Measurements from ENCODE around the gene SH3PXD2B. TPM values are rescaled to one million over a fixed set of nuclear protein-coding genes. Genes with fewer than 3 reads are reported as not detected.

Gene SH3PXD2B
- under 1 TPM; 0.21 to 0.23 TPM for total RNA-seq

DNA sequence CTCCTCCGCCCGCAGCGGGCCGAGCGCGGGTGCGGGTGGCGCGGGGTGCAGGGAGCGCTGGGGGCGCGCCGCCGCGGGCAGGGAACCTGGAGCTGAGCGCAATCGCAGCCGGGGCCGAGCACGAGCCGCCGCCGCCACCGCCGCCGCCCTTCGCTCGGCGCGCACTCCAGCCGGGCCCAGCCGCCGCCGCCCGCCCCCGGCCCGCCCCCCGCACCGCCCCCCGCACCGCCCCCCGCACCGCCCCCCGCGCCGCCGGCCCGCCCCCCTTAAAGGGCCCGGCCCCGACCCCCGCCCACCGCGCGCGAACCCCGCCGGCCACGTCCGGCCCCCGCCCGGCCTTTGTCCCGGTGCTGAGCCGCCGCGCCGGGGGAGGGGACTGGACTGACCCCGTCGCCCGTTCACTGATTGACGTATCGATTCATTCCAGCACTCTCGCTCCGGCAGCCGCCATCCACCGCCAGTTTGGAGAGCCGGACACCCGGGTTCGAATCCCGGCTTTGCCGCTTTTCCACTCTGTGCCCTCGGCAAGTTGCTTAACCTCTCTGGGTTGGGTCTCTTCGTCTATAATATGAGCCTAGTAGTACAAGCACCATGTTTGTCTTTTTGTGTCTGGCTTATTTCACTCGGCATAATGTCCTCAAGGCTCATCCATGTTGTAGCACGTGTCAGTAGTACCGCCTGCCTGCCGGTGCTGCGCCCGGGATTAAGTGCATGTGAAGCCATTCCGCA, at the start of gene SH3PXD2B:
TSS of gene SH3PXD2B (minus strand) at position 168 of the 729 bp plus-strand sequence. CDS start 173 bp downstream, outside the sequence.
- peak; percentile 77 for ATAC-seq
- peak; percentile 44 for DNase-seq
- Mint-ChIP-seq H3K36me3 (ENCODE audit: low read depth) (no peaks in the 10 kb centered on the region), H3K27me3 (ENCODE audit: low read depth) (peaks cover 40% of the 10 kb centered on the region), H3K4me1 (ENCODE audit: low read depth) (peaks cover 8% of the 10 kb centered on the region), H3K27ac (no peak within 1 kb of the TSS), H3K9me3 (ENCODE audit: insufficient read depth) (no peaks in the 10 kb centered on the region), H3K4me3 (peak within 1 kb of the TSS; percentile 68)
- ChIA-PET CTCF (interaction anchor here (0.6 kb wide), 1 partner anchor 152 kb away, joined by 3 read pairs; no protein-coding TSS in a partner anchor), POLR2A (no interaction called here)

DNA sequence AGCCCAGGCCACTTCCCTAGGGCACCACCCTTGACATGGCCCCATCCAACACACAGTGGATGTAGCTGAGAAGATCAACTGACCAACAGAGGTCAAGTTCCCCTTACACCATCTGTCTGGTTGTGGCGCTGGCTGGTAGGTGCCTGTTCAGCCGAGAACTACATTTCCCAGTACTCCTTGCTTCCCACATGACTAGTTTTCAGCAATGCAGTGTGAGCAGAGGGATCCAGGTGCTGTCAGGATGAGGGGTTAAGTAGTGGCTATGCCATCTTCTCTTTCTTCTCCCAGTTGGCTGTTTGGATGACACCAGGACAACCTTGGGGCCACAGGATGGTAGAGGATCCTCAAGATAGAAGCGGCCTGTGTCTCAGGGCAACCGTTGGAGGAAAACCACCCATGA, 48.6 kb upstream of the SH3PXD2B start:
- no peaks in the 10 kb centered on the region for H3K36me3 Mint-ChIP-seq (ENCODE audit: low read depth)
- DNase-seq = peak; percentile 17
- CTCF ChIA-PET = no interaction called here
- no peak for ATAC-seq
- H3K4me1 Mint-ChIP-seq (ENCODE audit: low read depth) = no peaks in the 10 kb centered on the region
- no peak overlapping the region for H3K4me3 Mint-ChIP-seq
- no peaks in the 10 kb centered on the region for H3K27me3 Mint-ChIP-seq (ENCODE audit: low read depth)
- H3K9me3 Mint-ChIP-seq (ENCODE audit: insufficient read depth) = no peaks in the 10 kb centered on the region
- POLR2A ChIA-PET = no interaction called here
- no peak overlapping the region for H3K27ac Mint-ChIP-seq

DNA sequence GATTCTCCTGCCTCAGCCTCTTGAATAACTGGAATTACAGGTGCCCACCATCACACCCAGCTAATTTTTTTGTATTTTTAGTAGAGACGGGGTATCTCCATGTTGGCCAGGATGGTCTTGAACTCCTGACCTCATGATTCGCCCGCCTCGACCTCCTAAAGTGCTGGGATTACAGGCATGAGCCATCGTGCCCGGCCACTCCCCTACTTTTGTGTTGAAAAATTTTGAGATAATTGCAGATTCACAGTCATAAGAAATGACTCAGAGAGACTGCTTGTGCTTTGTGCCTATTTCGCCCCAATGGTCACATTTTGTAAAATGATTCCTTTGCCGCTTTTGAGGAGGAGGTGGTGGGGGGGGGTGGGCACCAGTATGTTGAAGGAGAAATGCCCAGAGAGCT, 48.1 kb upstream of the SH3PXD2B start:
- Mint-ChIP-seq H3K36me3 (ENCODE audit: low read depth) (no peaks in the 10 kb centered on the region), H3K4me3 (no peak overlapping the region), H3K27ac (no peak overlapping the region), H3K4me1 (ENCODE audit: low read depth) (no peaks in the 10 kb centered on the region), H3K9me3 (ENCODE audit: insufficient read depth) (no peaks in the 10 kb centered on the region), H3K27me3 (ENCODE audit: low read depth) (no peaks in the 10 kb centered on the region)
- DNase-seq (no peak), ATAC-seq (no peak)
- ChIA-PET CTCF (no interaction called here), POLR2A (no interaction called here)

DNA sequence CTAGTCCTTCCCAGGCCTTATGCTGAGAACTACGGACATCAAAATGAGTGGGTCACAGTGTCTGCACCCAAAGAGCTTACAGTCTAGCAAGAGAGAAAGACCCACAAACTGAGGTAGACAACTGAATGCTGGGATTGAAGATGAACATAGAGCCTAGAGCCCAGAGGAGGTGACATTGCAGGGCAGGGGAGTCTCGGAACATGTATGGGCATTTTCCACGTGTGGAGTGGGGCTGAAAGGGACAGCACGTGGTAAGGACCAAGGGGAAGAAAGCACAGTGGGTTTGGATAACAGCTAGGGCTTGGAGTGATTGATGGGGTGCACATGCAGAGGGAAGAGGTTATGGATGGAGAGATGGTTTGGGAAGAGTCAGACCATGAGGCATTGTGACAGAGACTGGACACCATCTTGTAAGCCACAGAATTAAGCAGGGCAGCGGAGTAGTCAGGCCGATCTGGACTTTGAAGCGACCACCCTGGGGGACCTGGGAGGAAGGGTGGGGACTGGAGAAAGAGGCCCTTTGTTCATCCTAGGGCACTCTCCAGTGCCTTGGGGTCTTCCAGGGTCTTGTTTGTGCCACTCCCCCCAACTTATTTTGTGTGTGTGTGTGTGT, 47.5 kb upstream of the SH3PXD2B start:
- H3K27ac Mint-ChIP-seq = no peak overlapping the region
- no peaks in the 10 kb centered on the region for H3K4me1 Mint-ChIP-seq (ENCODE audit: low read depth)
- ChIA-PET POLR2A (no interaction called here), CTCF (no interaction called here)
- no peaks in the 10 kb centered on the region for H3K9me3 Mint-ChIP-seq (ENCODE audit: insufficient read depth)
- ATAC-seq (no peak), DNase-seq (peak; percentile 9)
- no peak overlapping the region for H3K4me3 Mint-ChIP-seq
- no peaks in the 10 kb centered on the region for H3K36me3 Mint-ChIP-seq (ENCODE audit: low read depth)
- H3K27me3 Mint-ChIP-seq (ENCODE audit: low read depth) = no peaks in the 10 kb centered on the region

DNA sequence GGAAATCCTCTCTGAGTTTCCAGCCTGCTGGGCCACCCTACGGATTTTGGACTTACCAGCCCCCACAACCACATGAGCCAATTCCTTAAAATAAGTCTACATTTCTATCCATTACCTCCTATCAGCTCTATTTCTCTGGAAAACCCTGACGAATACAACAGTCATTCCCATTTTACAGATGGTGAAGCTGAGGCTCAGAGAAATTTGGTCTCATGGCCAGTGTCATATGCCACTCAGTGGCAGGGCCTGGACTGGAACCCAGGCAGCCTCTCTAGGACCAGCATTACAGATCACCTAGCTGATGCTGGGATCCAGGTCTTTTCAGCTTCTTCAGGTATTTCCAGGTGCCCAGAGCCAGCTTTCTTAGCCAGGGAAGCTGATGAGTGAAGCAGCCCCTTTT, 45.0 kb upstream of the SH3PXD2B start:
- DNase-seq (no peak), ATAC-seq (no peak)
- H3K27me3 Mint-ChIP-seq (ENCODE audit: low read depth) = no peaks in the 10 kb centered on the region
- no peak overlapping the region for H3K4me3 Mint-ChIP-seq
- ChIA-PET POLR2A (no interaction called here), CTCF (interaction anchor here (1.4 to 1.6 kb wide), 2 partner anchors 36 to 48 kb away, joined by 3 read pairs; no protein-coding TSS in a partner anchor)
- H3K4me1 Mint-ChIP-seq (ENCODE audit: low read depth) = no peaks in the 10 kb centered on the region
- H3K27ac Mint-ChIP-seq = no peak overlapping the region
- H3K9me3 Mint-ChIP-seq (ENCODE audit: insufficient read depth) = no peaks in the 10 kb centered on the region
- no peaks in the 10 kb centered on the region for H3K36me3 Mint-ChIP-seq (ENCODE audit: low read depth)

DNA sequence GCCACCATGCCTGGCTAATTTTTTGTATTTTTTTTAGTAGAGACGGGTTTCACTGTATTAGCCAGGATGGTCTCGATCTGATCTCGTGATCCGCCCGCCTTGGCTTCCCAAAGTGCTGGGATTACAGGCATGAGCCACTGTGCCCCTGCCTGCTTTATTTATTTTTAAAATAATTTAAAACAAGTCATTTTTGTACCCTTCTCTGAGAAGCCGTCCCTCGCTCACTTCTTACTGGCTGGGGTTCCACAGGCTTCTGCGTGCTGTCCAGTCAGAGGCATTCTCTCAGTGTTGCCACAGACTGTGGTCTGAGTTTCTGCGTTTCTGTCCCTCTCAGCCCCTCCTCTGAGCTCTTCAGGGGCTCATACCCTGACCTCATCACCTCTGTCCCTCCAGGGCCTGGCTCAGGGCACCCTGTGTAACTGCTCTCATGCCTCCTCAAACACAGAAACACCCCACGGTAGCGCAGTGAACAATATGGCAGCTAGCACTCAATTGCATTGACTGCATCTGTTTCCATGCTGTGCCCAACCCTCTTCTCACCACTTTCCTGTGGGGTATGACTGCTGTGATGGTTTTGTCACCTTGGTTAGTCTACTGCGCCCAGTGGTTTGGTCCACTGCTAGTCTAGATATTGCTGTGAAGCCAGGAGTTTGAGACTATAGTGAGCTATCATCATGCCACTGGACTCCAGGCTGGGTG, 44.3 kb upstream of the SH3PXD2B start:
- POLR2A ChIA-PET = no interaction called here
- Mint-ChIP-seq H3K4me1 (ENCODE audit: low read depth) (no peaks in the 10 kb centered on the region), H3K27ac (no peak overlapping the region), H3K27me3 (ENCODE audit: low read depth) (no peaks in the 10 kb centered on the region), H3K9me3 (ENCODE audit: insufficient read depth) (no peaks in the 10 kb centered on the region), H3K4me3 (no peak overlapping the region), H3K36me3 (ENCODE audit: low read depth) (no peaks in the 10 kb centered on the region)
- ATAC-seq (no peak), DNase-seq (peak; percentile 11)
- CTCF ChIA-PET = interaction anchor here (1.6 kb wide), 1 partner anchor 47 kb away, joined by 3 read pairs; no protein-coding TSS in a partner anchor

DNA sequence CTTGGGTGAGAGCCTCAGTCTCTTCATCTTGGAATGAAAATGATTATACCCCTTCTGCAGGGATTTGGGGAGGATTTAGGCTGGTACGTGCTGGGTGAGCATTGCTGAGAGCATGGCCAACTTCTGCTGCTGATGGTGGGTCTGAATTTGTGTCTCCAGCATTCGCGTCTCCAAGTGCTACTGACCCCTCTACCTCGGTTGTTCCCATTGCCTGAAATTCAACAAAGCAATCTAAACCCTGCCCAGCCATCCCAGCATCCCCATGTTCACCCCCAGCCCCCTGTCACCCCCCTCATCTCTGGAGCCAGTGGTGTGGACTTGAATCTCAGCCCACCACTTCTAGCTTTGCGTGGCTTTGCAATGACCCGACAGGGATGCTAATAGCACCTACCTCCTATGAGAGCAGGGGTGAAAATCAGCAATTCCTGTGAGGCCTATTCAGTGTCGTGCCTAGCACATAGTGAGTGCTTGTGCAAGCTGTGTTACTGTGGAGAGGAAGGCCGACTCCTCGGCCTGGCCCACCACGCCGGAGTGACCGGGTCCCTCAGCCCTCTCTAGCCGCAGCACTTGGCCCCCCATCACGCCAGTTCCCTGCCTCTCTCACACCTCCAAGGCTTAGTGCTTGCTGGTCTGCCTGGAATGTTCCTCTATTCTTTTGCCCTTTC, 43.4 kb upstream of the SH3PXD2B start:
- Mint-ChIP-seq H3K36me3 (ENCODE audit: low read depth) (no peaks in the 10 kb centered on the region), H3K27me3 (ENCODE audit: low read depth) (no peaks in the 10 kb centered on the region), H3K4me1 (ENCODE audit: low read depth) (no peaks in the 10 kb centered on the region), H3K27ac (no peak overlapping the region), H3K4me3 (no peak overlapping the region), H3K9me3 (ENCODE audit: insufficient read depth) (no peaks in the 10 kb centered on the region)
- DNase-seq (peak; percentile 12), ATAC-seq (no peak)
- POLR2A ChIA-PET = no interaction called here
- CTCF ChIA-PET = no interaction called here

DNA sequence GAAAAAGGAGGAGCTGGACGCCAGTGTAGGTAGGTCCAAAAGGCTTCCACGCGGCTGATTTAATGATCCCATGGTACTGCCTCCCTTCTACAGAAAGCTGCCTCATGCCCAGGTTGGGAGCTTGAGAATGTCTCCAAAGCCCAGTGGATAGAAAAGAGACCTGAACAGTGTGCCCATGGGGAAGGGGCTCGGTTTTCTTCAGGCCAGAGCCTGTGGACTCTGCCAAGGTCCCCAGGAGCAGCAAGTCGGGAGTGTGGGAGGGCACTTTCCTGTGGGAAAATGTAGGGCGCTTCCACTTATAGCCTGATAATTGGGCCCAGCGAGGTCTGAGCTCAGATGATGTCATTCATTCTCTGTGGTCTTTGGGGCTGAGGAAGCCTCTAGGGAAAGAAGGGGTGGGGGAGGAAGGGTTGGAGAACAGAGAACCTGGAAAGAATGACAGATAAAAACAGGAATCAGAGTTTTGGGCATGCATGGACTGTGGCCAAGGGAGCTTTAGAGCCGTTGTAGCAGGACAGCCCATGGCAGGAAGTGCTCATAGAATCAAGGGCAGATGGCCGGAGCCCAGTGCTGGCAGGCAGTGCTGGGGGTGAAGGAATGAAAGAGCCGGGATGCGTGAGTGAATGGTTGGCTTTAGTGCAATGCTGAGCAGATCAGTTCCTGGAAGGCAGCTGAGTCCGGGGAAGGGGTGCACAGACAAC, 42.5 kb upstream of the SH3PXD2B start:
- Mint-ChIP-seq H3K36me3 (ENCODE audit: low read depth) (no peaks in the 10 kb centered on the region), H3K9me3 (ENCODE audit: insufficient read depth) (no peaks in the 10 kb centered on the region), H3K27ac (no peak overlapping the region), H3K27me3 (ENCODE audit: low read depth) (no peaks in the 10 kb centered on the region), H3K4me3 (no peak overlapping the region), H3K4me1 (ENCODE audit: low read depth) (no peaks in the 10 kb centered on the region)
- CTCF ChIA-PET = no interaction called here
- POLR2A ChIA-PET = no interaction called here
- ATAC-seq (no peak), DNase-seq (peak; percentile 11)

DNA sequence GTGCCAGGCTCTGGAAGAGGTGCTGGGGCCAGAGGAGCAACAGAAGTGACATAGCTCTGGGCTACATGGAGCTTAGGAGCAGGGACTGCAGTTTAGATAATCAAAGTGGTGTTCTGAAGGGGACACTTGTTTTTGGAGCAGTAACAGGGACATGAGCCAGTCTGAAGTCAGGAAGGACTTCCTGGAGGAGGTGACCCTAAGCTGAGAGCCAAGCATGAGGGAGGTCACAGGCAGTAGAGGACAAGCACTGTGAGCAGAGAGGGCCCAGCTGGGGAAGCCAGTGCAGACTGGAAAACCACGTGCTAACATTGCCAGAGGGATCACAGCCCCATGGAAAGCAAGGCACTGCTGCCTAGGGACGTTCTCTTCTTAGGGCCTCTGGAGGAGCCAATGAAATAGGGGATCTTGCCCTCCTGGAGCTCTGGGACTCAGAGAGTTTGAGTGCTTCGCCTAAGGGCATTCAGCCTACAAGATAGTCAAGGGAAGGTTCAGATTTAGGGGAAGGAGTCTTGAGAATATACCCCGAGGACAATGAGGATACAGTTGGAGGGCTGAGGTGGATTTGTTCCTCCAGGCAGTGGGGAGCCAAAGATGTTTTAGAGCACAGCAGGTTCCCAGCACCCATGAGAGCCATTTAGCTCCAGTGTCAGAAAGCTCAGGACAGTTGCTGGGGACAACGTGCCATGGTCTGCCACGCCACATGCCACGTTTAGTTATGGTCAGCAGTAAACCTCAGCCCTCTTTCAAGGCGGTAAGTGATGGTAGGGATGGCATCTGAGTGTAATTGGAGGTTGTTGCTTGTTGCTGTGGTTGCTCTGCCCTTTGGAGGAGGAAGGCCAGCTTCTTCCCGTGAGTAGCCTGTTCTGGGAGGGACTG, 40.5 kb upstream of the SH3PXD2B start:
- POLR2A ChIA-PET = no interaction called here
- DNase-seq (peak; percentile 6), ATAC-seq (no peak)
- Mint-ChIP-seq H3K9me3 (ENCODE audit: insufficient read depth) (no peaks in the 10 kb centered on the region), H3K27ac (no peak overlapping the region), H3K36me3 (ENCODE audit: low read depth) (no peaks in the 10 kb centered on the region), H3K27me3 (ENCODE audit: low read depth) (no peaks in the 10 kb centered on the region), H3K4me1 (ENCODE audit: low read depth) (no peaks in the 10 kb centered on the region), H3K4me3 (no peak overlapping the region)
- CTCF ChIA-PET = no interaction called here

DNA sequence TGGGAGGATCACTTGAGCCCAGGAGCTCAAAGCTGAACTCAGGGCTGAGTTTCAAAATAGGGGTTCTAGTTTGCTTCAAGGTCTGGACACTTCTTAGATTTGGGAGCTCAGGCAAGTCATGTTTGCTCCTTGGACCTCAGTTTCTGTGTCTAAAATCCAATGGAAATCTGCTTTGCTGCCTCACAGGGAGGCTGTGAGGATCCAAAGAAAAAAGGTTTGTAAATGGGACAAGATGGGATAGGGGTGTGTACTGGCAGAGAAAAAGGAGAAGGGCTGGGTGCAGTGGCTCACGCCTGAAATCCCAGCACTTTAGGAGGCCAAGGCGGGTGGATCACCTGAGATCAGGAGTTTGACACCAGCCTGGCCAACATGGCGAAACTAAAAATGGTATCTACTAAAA, 39.6 kb upstream of the SH3PXD2B start:
- ATAC-seq = no peak
- H3K27me3 Mint-ChIP-seq (ENCODE audit: low read depth) = no peaks in the 10 kb centered on the region
- no peak for DNase-seq
- POLR2A ChIA-PET = no interaction called here
- CTCF ChIA-PET = no interaction called here
- no peak overlapping the region for H3K4me3 Mint-ChIP-seq
- H3K4me1 Mint-ChIP-seq (ENCODE audit: low read depth) = no peaks in the 10 kb centered on the region
- H3K36me3 Mint-ChIP-seq (ENCODE audit: low read depth) = no peaks in the 10 kb centered on the region
- no peaks in the 10 kb centered on the region for H3K9me3 Mint-ChIP-seq (ENCODE audit: insufficient read depth)
- H3K27ac Mint-ChIP-seq = no peak overlapping the region

DNA sequence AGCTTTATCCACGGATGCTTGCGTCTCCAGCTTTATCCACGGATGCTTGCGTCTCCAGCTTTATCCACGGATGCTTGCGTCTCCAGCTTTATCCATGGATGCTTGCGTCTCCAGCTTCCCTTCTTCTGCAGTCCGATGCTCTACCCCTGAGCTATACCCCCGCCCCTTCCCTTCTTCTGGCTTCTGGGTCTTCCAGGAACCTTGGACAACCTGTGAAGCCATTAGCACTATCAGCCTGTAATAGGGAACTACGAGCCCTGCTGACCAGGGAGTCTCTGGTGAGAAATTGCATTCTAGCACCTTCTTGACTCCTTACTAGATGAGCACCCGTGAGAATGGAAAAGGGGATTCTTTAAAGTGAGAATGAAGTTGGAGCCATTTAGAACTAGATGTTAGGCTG, 39.1 kb upstream of the SH3PXD2B start:
- no peak for ATAC-seq

More for the DNA sequence above, 39.1 kb upstream of the SH3PXD2B start:
- Mint-ChIP-seq H3K4me3 (no peak overlapping the region), H3K27me3 (ENCODE audit: low read depth) (no peaks in the 10 kb centered on the region), H3K36me3 (ENCODE audit: low read depth) (no peaks in the 10 kb centered on the region), H3K9me3 (ENCODE audit: insufficient read depth) (no peaks in the 10 kb centered on the region), H3K27ac (no peak overlapping the region), H3K4me1 (ENCODE audit: low read depth) (no peaks in the 10 kb centered on the region)
- ChIA-PET POLR2A (no interaction called here), CTCF (no interaction called here)
- no peak for DNase-seq

Measured in activated CD8-positive, alpha-beta T cell treated with anti-CD3 and anti-CD28 coated beads, Interleukin-2, amount 10 ng/mL, durations not matched to agents 7 days and 5 days (primary cell).